Smooth muscle cell of the coronary artery (primary cell): ENCODE measurements around the gene PCDHGB1. TPM values are rescaled to one million over a fixed set of nuclear protein-coding genes. Genes with fewer than 3 reads are reported as not detected.

Source experiments
- total RNA-seq: library from RNA; depleted of rRNA; stranded (reverse); fragments of >200 nt; gene quantifications from 2 replicates; pipeline ENCODE4 v1.2.3, GENCODE V29; 2014; ENCODE audit warnings: low replicate concordance

PCDHGB1 gene
- 1.5 and 2.4 TPM in 2 replicates for total RNA-seq

DNA sequence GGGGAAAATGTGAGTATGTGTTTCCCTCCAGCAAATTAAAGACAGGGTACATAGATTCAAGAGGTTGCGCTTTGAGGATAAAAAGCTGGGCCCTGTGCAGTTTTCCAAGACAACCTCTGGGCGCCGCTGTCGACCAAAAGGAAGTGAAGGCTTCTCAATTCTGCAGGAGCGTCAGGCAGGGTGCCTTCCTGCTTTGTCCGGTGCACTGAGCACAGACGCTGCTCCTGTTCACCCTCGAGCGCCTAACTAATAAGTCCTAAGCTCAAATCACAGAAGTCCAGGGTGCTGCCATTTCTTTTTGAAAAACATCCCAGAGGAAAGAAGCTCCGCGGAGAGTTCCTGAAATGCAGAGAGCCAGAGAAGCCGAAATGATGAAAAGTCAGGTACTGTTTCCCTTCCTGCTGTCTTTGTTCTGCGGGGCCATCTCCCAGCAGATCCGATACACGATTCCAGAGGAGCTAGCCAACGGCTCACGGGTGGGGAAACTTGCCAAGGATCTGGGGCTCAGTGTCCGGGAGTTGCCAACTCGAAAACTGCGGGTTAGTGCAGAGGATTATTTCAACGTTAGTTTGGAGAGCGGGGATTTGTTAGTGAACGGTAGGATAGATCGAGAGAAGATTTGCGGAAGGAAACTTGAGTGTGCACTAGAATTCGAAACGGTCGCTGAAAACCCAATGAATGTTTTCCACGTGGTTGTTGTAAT is at the start of gene PCDHGB1:
PCDHGB1 (plus strand) TSS at position 183 of the 703 bp plus-strand sequence; CDS start at position 345, 162 bp downstream.

DNA sequence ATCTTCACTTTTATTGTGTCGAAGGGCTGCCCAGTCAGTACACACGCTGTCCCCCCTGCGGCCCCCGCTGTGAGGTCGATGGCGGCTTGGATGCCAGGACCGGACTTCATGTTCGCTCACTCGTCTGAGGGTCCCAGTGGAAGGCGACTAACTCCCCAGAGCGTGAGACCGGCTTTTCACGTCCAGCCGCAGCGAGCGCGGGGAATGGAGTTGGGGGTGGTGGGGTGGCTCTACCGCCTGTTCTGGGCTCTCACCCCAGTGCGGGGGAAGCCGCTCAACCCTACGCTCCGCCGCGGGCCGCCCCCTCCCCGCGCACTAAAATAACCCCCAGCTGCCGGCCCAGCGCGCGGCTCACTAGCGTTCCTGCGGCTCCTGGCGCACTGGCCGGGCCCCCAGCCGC is 46.1 kb upstream of the PCDHGB1 start, which contains the start of gene SLC25A2:
SLC25A2 (minus strand) TSS at position 294 of the 400 bp plus-strand sequence; CDS start at position 110, 184 bp downstream.

DNA sequence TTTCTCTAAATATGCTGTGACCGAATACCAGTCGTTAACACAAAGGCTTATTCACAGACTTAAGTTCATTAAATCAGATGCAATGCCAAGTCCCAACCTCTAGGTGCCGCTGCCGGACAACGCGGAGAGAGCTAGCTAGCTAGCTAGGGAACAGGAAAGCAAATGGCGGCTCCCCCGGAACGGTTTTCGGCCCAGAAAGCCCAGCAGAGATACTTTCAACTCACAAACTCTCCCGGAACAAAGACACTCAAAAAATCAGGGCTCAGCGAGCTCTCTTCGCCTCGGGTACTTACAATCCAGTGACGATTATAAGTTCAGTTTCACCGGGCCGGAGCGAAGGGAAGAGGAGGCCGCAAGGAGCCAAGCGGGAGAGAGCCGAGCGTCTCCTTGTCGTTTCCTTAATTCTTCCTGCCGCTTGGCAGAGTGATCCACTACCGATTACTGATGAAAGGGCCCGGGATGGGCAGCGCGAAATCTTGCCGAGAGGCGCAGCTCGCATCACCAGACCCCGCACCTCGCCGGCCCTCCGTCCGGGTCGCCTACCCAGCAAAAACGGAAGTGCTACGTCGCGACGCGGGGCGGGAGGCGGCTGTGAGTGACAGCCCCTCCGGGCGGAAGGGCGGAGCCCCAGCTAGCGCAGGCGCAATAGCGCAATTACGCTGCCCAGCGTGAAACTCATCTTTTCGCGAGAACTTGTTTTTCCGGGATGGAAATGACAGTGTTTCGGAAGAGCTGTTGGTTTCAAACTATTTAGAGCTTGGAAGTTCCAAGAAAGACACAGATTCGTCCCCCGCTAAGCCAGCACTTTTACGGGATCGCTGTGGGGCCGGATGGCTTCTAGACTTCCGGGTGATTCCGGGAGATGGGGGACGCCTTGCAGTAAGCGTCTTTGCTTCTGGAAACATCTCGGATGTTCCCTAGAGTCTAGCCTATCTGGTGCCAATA is 29.4 kb upstream of the PCDHGB1 start, which contains the start of gene TAF7:
TAF7 (minus strand) TSS at position 560 of the 945 bp plus-strand sequence. CDS start 740 bp downstream, outside the sequence.

DNA sequence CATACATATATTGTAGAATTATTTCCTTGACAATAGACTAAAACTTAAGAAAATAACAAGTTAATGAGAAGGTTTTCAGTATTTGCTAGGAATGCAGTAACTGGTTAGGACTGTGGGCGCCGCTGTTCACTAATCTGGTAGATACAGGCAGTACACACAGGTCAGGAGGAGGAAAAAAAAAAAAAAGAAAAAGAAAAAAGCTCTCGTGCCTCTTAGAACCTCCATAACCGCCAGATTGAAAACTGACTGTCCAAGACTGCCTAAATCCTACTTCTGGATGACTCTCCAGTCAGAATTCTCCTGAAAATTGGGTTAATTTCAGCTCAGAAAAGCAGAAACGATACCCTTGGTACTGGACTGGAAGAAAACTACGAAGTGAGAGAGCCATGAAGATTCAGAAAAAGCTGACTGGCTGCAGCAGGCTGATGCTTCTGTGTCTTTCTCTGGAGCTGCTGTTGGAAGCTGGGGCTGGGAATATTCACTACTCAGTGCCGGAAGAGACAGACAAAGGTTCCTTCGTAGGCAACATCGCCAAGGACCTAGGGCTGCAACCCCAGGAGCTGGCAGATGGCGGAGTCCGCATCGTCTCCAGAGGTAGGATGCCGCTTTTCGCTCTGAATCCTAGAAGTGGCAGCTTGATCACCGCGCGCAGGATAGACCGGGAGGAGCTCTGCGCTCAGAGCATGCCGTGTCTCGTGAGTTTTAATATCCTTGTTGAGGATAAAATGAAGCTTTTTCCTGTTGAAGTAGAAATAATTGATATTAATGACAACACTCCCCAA is 19.4 kb upstream of the PCDHGB1 start, which contains the start of gene PCDHGA1:
PCDHGA1 (plus strand) TSS at position 216 of the 782 bp plus-strand sequence.

DNA sequence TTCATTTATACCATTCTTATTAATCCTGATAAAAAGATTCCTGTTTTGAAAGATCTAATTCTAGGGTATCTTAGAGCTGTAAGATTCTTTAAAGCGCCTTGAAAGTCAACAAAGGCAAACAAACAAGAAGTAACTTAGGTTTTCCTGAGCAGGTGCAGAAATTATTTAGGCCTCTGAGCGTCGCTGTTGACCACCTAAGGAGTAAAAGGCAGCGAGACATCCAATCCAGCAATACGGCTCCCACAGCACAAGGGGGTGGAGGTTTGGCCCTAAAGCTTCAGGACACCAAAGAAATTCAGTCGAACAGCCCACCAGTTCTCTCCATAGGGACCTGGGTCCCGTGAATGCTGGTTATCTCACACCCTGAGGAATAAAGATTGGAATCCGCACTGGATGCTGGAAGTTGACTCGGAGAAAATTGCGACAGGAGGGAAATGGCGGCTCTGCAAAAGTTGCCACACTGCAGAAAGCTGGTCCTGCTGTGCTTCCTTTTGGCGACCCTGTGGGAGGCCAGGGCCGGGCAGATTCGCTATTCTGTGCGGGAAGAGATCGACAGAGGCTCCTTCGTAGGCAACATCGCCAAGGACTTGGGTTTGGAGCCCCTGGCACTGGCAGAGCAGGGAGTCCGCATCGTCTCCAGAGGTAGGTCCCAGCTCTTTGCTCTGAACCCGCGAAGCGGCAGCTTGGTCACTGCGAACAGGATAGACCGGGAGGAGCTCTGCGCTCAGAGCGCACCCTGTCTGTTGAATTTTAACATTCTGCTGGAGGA is 11.2 kb upstream of the PCDHGB1 start, which contains the start of gene PCDHGA2:
PCDHGA2 (plus strand) TSS at position 223 of the 769 bp plus-strand sequence.

DNA sequence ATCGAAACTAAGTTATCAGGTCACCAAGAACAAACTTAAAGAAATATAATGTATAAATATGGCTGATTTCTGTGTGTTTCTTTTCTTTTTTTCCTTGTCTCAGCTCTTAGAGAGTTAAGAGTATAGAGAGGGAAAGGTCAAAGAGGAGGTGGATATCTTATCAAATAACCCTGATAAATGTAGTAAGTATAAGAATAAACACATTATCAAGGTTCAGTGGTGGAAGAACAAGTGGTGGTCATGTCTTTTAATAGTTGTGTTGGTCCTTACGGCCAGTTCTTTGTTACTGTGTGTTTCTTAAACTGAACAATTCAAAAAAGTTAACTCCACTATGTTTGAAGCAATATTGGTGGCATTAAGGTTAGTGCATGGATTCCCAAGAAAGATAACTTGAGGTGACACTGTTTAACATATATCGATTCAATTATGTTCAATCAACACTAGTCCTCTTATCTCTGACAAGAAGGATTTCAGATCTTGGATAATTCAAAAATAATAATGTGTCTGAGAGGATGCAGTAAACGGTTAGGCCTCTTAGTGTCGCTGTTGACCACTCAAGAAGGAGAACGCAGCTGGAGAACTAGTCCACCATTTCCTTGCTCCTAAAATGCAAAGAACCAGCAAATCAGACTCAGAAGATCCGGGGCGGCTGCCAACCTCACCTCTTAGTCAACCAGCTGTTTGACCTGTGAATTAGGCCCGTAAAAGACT is 6.5 kb upstream of the PCDHGB1 start, which contains the start of gene PCDHGA3:
PCDHGA3 (plus strand) TSS at position 588 of the 711 bp plus-strand sequence. CDS start 205 bp downstream, outside the sequence.

DNA sequence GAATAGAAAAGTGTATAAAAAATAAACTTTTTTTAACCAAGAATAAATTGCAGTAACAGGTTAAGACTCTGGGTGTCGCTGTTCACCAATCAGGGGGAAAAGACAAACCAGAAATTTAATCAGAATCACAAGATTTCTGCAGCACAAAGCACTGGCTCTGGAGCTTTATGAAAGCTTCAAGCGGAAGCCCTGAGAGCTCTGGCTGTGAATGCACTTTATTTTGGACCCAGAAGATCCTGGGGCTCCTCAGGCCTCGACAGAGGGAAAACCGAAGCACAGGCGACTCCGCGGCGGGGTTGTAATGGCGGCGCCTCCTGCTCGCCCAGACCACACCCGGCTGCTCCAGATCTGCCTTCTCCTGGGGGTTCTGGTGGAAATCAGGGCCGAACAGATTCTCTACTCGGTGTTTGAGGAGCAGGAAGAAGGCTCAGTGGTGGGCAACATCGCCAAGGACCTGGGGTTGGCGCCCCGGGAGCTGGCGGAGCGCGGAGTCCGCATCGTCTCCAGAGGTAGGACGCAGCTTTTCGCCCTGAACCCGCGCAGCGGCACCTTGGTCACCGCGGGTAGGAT is 5.1 kb downstream of the PCDHGB1 start, which contains the start of gene PCDHGA4:
PCDHGA4 (plus strand) TSS at position 122 of the 570 bp plus-strand sequence; CDS start at position 209, 87 bp downstream.

DNA sequence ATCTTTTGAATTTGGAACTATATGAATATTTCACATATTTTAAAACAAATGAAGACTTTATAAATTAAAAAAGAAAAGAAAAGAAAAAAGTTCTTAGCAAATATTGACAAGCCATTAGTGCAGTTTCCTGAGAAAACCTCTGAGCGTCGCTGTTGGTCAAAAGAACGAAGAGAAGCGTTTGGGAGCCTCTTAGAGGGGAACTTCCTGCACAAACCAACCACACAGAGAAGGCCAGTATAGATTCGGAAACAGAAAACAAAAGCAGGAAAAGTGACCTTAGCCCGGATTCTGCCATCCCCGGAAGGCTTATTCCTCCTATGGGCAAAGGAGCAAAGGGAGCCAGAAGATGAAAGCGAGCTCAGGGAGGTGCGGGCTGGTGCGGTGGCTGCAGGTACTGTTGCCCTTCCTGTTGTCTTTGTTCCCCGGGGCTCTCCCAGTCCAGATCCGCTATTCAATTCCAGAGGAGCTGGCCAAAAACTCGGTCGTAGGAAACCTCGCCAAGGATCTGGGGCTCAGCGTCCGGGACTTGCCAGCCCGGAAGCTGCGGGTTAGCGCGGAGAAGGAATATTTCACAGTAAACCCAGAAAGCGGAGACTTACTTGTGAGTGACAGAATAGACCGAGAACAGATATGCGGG is 10.0 kb downstream of the PCDHGB1 start, which contains the start of gene PCDHGB2:
PCDHGB2 (plus strand) TSS at position 205 of the 637 bp plus-strand sequence; CDS start at position 347, 142 bp downstream.

DNA sequence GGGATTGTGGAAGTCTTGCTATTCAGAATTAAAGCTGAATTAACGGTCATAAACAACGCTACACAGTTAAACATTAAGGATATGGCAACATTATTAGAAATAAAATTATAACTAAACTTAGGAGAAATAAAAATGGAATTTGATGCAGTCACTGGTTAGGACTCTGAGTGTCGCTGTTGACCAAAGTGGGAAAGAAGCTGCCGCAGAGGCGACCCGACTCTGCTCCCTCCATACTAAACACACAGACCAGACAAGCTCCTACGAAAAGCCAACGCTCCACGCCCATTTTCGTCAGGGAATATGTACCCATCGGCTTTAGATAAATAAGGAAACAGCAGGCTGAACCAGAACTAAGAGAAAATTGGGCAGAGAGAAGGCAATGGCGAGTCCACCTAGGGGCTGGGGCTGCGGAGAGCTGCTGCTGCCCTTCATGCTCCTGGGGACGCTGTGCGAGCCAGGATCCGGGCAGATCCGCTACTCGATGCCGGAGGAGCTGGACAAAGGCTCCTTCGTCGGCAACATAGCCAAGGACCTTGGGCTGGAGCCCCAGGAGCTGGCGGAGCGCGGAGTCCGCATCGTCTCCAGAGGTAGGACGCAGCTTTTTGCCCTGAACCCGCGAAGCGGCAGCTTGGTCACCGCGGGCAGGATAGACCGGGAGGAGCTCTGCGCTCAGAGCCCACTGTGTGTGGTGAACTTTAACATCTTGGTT is 14.2 kb downstream of the PCDHGB1 start, which contains the start of gene PCDHGA5:
PCDHGA5 (plus strand) TSS at position 211 of the 709 bp plus-strand sequence; CDS start at position 380, 169 bp downstream.

DNA sequence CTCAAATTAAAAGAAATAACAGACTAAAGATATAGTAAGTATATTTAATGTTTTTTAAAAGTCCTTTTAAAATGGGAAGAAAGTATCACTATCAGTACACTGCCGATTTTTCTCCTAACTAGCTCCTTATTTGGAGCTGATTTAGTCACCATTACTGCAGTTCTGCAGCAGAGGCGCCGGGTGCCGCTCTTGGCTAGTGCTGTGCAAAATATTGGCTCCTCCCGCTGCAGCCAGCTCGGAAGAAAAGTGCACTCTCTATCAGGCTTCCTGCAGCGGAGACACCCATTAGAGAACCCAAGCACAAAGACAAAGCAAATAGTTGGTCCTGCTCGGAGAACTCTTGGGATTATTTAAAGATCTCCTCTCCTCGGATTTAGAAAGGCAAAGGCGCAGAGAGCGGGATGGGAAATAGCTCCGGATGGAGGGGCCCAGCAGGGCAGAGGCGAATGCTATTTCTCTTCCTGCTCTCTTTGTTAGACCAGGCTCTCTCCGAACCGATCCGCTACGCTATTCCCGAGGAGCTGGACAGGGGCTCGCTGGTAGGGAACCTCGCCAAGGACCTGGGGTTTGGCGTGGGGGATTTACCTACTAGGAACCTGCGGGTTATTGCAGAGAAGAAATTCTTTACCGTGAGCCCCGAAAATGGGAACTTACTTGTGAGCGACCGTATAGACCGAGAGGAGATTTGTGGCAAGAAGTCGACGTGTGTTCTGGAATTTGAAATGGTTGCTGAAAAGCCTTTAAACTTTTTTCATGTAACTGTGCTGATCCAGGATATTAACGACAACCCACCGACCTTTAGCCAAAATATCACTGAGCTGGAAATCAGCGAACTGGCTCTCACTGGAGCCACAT is 20.3 kb downstream of the PCDHGB1 start, which contains the start of gene PCDHGB3:
PCDHGB3 (plus strand) TSS at position 249 of the 855 bp plus-strand sequence; CDS start at position 402, 153 bp downstream.

DNA sequence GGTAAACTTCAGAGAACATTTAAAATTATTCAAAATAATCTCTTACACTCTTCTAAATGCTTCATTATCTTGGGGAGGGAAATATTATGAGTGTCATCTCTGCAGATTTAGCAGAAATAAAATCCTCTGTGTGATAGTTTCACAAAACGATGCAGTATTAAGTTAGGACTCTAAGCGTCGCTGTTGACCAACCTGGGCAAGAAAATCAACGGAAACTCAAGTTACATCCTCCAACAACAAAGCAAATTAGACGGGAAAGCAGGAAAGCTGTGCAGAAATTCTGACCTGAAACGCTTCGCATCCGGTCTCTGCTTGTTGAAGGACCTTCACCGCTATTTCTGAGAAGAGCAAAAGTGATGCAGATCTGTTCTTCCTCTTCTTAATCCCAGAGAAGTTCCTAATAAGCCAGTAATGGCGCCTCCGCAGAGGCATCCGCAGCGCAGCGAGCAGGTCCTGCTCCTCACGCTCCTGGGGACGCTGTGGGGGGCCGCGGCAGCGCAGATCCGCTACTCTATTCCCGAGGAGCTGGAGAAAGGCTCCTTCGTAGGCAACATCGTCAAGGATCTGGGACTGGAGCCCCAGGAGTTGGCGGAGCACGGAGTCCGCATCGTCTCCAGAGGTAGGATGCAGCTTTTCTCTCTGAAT is 23.9 kb downstream of the PCDHGB1 start, which contains the start of gene PCDHGA6:
PCDHGA6 (plus strand) TSS at position 219 of the 645 bp plus-strand sequence; CDS start at position 412, 193 bp downstream.

DNA sequence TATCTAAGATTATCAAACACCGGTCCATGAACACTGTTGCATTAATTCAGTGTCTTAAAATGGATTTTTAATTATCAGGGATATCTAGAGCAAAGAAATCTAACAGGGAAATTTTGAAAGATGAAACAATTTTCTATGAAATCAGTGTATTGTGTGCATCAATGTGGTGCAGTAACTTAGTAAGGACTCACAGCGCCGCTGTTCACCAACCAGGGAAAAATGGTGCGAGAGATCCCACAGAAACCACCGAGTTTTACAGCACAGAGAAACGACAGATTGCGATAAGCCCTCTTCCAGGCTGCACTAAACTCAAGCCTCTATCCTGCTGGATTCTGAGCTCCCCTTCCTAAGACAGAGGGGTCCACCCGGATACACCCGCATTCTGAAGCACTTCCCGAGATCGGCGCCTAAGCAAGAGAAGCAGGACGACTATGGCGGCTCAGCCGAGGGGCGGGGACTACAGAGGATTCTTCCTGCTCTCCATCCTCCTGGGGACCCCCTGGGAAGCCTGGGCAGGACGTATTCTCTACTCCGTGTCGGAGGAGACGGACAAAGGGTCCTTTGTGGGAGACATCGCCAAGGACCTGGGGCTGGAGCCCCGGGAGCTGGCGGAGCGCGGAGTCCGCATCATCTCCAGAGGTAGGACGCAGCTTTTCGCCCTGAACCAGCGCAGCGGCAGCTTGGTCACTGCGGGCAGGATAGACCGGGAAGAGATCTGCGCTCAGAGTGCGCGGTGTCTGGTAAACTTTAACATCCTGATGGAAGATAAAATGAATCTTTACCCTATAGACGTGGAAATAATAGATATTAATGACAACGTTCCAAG is 32.8 kb downstream of the PCDHGB1 start, which contains the start of gene PCDHGA7:
PCDHGA7 (plus strand) TSS at position 274 of the 826 bp plus-strand sequence; CDS start at position 432, 158 bp downstream.

DNA sequence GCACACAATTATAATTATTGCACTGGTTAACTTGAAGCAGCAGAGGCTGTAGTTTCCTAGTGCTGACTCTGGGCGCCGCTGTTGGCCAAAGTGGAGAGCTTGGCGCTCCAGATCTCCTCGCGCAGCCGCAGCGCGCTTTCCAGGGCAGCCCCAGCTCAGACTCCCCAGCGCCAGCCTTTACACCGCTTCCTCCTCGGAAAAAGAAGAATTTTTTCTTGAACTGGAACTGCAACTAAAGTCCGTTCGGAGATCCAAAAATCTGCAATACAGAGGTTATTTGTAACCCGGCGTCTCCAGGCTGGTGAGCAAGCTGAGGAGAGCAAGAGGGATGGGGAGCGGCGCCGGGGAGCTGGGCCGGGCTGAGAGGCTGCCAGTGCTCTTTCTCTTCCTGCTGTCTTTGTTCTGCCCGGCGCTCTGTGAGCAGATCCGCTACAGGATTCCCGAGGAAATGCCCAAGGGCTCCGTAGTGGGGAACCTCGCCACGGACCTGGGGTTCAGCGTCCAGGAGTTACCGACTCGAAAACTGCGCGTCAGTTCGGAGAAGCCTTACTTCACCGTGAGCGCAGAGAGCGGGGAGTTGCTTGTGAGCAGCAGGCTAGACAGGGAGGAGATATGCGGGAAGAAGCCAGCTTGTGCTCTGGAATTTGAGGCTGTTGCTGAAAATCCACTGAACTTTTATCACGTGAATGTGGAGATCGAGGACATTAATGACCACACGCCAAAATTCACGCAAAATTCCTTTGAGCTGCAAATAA is 37.8 kb downstream of the PCDHGB1 start, which contains the start of gene PCDHGB4:
PCDHGB4 (plus strand) TSS at position 142 of the 755 bp plus-strand sequence; CDS start at position 329, 187 bp downstream.

DNA sequence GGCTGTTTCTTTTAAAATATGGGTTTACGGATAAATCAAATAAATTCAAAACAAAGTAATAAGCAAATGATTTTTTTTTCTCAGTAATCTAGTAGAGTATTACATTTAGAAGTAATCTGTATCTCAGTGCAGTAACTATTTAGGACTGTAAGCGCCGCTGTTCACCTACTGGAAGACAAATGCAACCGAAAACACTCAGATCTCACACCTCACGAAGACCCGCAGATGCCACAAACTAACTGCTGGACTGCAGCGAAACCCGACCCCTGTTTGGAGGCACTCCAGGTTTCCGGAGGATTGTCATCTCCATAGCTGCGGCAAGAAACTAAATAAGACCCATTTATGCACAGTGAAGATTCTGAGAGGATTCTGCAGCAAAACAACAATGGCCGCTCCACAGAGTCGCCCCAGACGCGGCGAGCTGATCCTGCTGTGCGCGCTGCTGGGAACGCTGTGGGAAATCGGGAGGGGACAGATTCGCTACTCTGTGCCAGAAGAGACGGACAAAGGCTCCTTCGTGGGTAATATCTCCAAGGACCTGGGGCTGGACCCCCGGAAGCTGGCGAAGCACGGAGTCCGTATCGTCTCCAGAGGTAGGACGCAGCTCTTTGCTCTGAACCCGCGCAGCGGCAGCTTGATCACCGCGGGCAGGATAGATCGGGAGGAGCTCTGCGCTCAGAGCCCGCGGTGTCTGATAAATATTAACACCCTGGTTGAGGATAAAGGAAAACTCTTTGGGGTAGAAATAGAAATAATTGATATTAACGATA is 42.7 kb downstream of the PCDHGB1 start, which contains the start of gene PCDHGA8:
PCDHGA8 (plus strand) TSS at position 205 of the 770 bp plus-strand sequence; CDS start at position 386, 181 bp downstream.

